HepG2 (cell line): ENCODE data around the gene C2. TPM values are rescaled to one million over a fixed set of nuclear protein-coding genes. Genes with fewer than 3 reads are reported as not detected.
A peak's percentile ranks its signal among the peaks of the same experiment; 100 is the strongest.

ENCODE experiments used
- AGO1 ChIP-seq: fragments of 200-400 bp; formaldehyde crosslinking; IDR thresholded peaks from 2 replicates; pipeline ENCODE4 v1.6.1; 2017; ENCODE audit warnings: mild to moderate bottlenecking, low read depth, low read length, moderate library complexity; ENCODE audit not compliant: poor library complexity, severe bottlenecking
- AGO2 ChIP-seq: fragments of 200-400 bp; formaldehyde crosslinking; optimal IDR thresholded peaks from 2 replicates; pipeline ENCODE3; 2017; ENCODE audit warnings: mild to moderate bottlenecking, low read depth, low read length, moderate library complexity
- HOXA9 ChIP-seq: sonication (generic); formaldehyde crosslinking; IDR thresholded peaks from 2 replicates; pipeline ENCODE4 v1.8.1; 2022; ENCODE audit warnings: missing genetic modification reagents, mild to moderate bottlenecking, moderate library complexity, borderline replicate concordance
- NFATC3 ChIP-seq: sonication (generic); formaldehyde crosslinking; IDR thresholded peaks from 2 replicates; pipeline ENCODE4 v1.5.1; 2020; ENCODE audit warnings: mild to moderate bottlenecking, missing genetic modification reagents
- NFIC ChIP-seq: IDR thresholded peaks from 2 replicates; pipeline ENCODE4 v1.6.1; 2012; ENCODE audit warnings: mild to moderate bottlenecking, low read length, inconsistent platforms
- NFYB ChIP-seq: sonication (generic); formaldehyde crosslinking; IDR thresholded peaks from 2 replicates; pipeline ENCODE4 v1.4.0; 2020; ENCODE audit warnings: missing genetic modification reagents
- POLR2A ChIP-seq, 2 experiments: IDR thresholded peaks; 2 replicates each; pipeline ENCODE4 v1.6.1; 2011; ENCODE audit warnings: low read depth in 2 of 2, low read length in 2 of 2, mild to moderate bottlenecking in 1 of 2, moderate library complexity in 1 of 2; ENCODE audit not compliant: insufficient read depth in 1 of 2
- POLR2G ChIP-seq: fragments of 200-400 bp; formaldehyde crosslinking; IDR thresholded peaks from 2 replicates; pipeline ENCODE4 v1.6.1; 2018; ENCODE audit warnings: mild to moderate bottlenecking, low read depth, low read length, moderate library complexity
- RBFOX2 ChIP-seq: fragments of 200-400 bp; formaldehyde crosslinking; IDR thresholded peaks from 2 replicates; pipeline ENCODE4 v1.6.1; 2017; ENCODE audit warnings: low read depth, mild to moderate bottlenecking, low read length
- SMYD3 ChIP-seq: sonication (generic); formaldehyde crosslinking; IDR thresholded peaks from 2 replicates; pipeline ENCODE4 v1.8.1; 2023; ENCODE audit warnings: mild to moderate bottlenecking, missing genetic modification reagents
- ZBTB42 ChIP-seq: sonication (generic); formaldehyde crosslinking; IDR thresholded peaks from 2 replicates; pipeline ENCODE4 v1.5.0; 2020; ENCODE audit warnings: mild to moderate bottlenecking, missing genetic modification reagents
- ZC3H13 ChIP-seq: sonication (generic); formaldehyde crosslinking; IDR thresholded peaks from 2 replicates; pipeline ENCODE4 v1.8.1; 2023; ENCODE audit warnings: mild to moderate bottlenecking, missing genetic modification reagents, moderate library complexity
- ZMAT3 ChIP-seq: sonication (generic); formaldehyde crosslinking; conservative IDR thresholded peaks from 2 replicates; pipeline ENCODE4 v1.7.0; 2021; ENCODE audit warnings: missing genetic modification reagents
- ZNF225 ChIP-seq: sonication (generic); formaldehyde crosslinking; IDR thresholded peaks from 2 replicates; pipeline ENCODE4 v1.4.0; 2020; ENCODE audit warnings: mild to moderate bottlenecking, missing genetic modification reagents
- polyA plus RNA-seq, 8 experiments: library from polyadenylated mRNA; depleted of rRNA in 3 of 8; stranded (reverse) in 7 of 8; unstranded in 1 of 8; fragments of >200 nt; fragmentation: Illumina TruSeq in 4 of 8; extraction: Trizol in 4 of 8; gene quantifications; 2 replicates each; pipeline versions ENCODE4 v1.2.1 to v1.2.3, GENCODE V29; 2011 to 2016; ENCODE audit warnings: low read depth in 4 of 8, missing spikeins in 1 of 8, mixed read lengths in 1 of 8; ENCODE audit not compliant: insufficient read depth in 1 of 8
- total RNA-seq, 5 experiments: library from RNA; depleted of rRNA; stranded (reverse); fragments of >200 nt; fragmentation: Illumina TruSeq; extraction: Trizol; gene quantifications; 2 replicates each; pipeline ENCODE4 v1.2.3, GENCODE V29; 2016; ENCODE audit warnings: low read depth in 1 of 5
- TF ChIP-seq, protein P1 (sequence below): sonication (generic); formaldehyde crosslinking; IDR thresholded peaks from 2 replicates; pipeline ENCODE4 v1.4.0; 2020; ENCODE audit warnings: mild to moderate bottlenecking, missing genetic modification reagents

Gene C2
- total and polyA plus RNA-seq, 2 of the 13 experiments (the other 11 are each of a cell fraction or from before 2014, with no cell fraction given) = 165 to 307 TPM

DNA sequence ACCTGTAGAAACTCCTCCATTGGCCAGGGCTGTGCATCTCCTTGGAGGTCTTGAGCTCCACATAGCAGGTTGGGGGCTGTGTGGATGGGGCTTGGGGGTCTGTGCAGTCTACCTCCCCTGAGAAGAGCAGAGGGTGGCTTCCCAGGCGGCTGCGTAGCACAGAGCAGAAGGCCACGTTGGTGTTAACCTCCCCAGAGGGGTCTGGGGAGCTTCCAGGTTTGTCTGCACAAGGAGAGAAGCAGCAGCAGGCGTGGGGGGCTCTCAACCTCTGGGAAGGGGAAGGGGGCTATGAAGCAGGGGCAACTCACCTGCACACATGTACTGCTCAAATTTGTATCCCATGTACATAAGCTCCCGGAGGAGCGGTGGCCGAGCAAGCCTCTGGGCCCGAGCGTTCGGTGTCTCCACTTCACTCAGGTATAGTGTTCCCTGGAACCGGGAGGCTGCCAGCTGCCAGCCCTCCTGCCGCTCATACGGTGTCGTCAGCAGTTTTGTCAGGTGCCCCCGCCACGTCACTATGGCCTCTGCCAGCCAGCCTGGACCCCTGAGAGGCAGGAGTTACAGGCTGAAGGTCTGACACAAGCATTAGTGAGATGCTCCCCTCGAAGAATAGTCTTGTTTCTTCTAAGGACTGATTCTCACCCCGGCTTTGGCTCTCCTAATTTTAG lies 43.2 kb downstream of the C2 start (continued):
- TF ChIP-seq, protein P1, sequence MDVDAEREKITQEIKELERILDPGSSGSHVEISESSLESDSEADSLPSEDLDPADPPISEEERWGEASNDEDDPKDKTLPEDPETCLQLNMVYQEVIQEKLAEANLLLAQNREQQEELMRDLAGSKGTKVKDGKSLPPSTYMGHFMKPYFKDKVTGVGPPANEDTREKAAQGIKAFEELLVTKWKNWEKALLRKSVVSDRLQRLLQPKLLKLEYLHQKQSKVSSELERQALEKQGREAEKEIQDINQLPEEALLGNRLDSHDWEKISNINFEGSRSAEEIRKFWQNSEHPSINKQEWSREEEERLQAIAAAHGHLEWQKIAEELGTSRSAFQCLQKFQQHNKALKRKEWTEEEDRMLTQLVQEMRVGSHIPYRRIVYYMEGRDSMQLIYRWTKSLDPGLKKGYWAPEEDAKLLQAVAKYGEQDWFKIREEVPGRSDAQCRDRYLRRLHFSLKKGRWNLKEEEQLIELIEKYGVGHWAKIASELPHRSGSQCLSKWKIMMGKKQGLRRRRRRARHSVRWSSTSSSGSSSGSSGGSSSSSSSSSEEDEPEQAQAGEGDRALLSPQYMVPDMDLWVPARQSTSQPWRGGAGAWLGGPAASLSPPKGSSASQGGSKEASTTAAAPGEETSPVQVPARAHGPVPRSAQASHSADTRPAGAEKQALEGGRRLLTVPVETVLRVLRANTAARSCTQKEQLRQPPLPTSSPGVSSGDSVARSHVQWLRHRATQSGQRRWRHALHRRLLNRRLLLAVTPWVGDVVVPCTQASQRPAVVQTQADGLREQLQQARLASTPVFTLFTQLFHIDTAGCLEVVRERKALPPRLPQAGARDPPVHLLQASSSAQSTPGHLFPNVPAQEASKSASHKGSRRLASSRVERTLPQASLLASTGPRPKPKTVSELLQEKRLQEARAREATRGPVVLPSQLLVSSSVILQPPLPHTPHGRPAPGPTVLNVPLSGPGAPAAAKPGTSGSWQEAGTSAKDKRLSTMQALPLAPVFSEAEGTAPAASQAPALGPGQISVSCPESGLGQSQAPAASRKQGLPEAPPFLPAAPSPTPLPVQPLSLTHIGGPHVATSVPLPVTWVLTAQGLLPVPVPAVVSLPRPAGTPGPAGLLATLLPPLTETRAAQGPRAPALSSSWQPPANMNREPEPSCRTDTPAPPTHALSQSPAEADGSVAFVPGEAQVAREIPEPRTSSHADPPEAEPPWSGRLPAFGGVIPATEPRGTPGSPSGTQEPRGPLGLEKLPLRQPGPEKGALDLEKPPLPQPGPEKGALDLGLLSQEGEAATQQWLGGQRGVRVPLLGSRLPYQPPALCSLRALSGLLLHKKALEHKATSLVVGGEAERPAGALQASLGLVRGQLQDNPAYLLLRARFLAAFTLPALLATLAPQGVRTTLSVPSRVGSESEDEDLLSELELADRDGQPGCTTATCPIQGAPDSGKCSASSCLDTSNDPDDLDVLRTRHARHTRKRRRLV = 0 out of 2 replicates have a peak, but pooled peaks have one; percentile 3
- TF ChIP-seq RBFOX2 = peak; percentile 9; the same call in 1 of the 2 replicates
- TF ChIP-seq SMYD3 (CRISPR knock-in tag) = no peak
- TF ChIP-seq NFIC = 0 out of 2 replicates have a peak, but pooled peaks have one; percentile 19
- TF ChIP-seq ZMAT3 (CRISPR knock-in tag) = 0 out of 2 replicates have a peak, but pooled peaks have one; percentile 25
- TF ChIP-seq ZC3H13 = peak; percentile 27; the same call in 1 of the 2 replicates
- 0 out of 2 replicates have a peak, but pooled peaks have one; percentile 51 for TF ChIP-seq ZBTB42
- TF ChIP-seq ZNF225 (CRISPR knock-in tag) = 0 out of 2 replicates have a peak, but pooled peaks have one; percentile 22
- peak; percentile 17 to 25; a peak in 2 of 4 replicates for TF ChIP-seq POLR2A (IDR thresholded peaks at IDR 0.05; ENCODE audit: insufficient read depth in 1 of 2, low read depth in 2 of 2, low read length in 2 of 2)
- peak; percentile 10; the same call in 1 of the 2 replicates for TF ChIP-seq POLR2G
- TF ChIP-seq AGO2 = peak; percentile 89
- peak; percentile 27 for TF ChIP-seq AGO1
- no peak for TF ChIP-seq NFATC3
- TF ChIP-seq HOXA9 (CRISPR knock-in tag) = peak; percentile 60; the same call in 1 of the 2 replicates
- TF ChIP-seq NFYB = 0 out of 2 replicates have a peak, but pooled peaks have one; percentile 11
- TF ChIP-seq, all 625 proteins: peak for 15
